Embryonic facial prominence (tissue), 1 donor: ENCODE data around the gene MAP4K1.

Experiments
- DNase-seq: peaks from one replicate; pipeline ENCODE4 v3.0.0-alpha.2; 2016; ENCODE audit errors: extremely low spot score

The MAP4K1 gene

GRCh38 chr19:38544569-38545315 is 73.0 kb downstream of the MAP4K1 start:
- no peak for DNase-seq

GRCh38 chr19:38543807-38544568 is 73.8 kb downstream of the MAP4K1 start:
- no peak for DNase-seq

- DNase-seq = no peak
Measured at GRCh38 chr19:38543286-38543806, 74.4 kb downstream of the MAP4K1 start.

GRCh38 chr19:38542040-38542439 is 75.7 kb downstream of the MAP4K1 start:
- no peak for DNase-seq

DNA sequence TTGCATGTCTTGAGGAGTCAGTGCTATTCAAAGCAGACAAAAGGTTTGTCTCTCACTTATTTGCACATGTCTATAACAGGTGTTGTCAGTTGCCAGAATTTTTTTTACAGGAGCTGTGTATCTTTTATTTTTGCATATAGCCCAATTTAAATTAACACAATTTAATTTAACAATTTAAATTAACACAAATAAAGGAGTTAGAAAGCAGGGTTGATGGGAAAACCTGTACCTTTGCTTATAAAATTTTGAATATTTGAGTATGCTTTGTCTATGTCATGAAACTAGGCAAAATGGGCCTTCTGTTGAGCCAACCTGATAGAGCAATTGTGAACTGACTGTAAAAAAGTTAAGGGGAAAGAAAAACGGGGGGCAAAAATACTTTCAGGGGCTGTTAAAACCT is 78.0 kb downstream of the MAP4K1 start:
- DNase-seq = no peak

DNA sequence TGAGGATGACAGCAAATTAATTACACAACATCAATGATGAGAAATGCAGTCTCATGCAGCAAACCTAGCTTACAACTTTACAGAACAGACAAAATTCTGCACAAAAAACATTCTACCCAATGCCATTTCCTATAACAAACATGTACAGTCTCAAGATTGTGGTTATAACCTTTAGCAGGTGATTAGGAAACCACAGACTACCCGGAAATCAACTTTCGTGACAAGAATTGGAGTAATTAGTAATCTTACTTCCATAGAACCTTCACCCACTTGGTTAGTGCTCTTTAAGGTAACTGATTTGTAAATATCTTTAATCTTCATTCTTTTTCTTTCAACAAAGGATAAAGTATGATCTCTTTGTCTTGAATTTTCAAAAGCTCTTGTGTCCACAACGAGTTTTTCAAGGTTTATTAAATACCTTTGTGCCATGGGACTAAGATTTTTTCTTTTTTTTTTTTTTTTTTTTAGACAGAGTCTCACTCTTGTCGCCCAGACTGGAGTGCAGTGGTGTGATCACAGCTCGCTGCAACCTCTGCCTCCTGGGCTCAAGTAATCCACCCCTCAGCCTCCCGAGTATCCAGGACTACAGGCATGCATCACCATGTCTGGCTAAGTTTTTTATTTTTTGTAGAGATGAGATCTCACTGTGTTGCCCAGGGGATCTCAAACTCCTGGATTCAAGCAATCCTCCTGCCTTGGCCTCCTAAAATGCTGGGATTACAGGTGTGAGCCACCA is 78.8 kb downstream of the MAP4K1 start:
- DNase-seq = no peak

DNA sequence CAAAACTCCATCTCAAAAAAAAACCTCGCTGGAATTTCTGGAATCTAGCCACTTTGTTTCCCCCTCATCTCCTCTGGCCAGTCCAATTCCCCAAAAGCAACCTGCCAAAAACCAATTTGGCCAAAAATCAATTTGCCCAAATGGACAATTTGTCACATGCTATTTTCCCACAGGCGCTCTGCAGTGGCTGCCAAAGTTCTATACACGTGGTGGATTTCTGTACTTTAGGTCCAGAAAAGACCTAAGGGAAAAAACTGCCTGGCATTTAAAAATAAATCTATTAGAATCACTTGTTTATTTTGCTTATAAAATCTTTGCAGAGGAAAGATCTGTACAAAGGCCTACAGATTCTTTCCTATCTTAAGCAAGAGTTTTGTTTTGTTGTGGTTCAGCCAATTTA is 79.4 kb downstream of the MAP4K1 start:
- DNase-seq = no peak
